ENCODE results near the gene GP1BB.

GP1BB gene

DNA sequence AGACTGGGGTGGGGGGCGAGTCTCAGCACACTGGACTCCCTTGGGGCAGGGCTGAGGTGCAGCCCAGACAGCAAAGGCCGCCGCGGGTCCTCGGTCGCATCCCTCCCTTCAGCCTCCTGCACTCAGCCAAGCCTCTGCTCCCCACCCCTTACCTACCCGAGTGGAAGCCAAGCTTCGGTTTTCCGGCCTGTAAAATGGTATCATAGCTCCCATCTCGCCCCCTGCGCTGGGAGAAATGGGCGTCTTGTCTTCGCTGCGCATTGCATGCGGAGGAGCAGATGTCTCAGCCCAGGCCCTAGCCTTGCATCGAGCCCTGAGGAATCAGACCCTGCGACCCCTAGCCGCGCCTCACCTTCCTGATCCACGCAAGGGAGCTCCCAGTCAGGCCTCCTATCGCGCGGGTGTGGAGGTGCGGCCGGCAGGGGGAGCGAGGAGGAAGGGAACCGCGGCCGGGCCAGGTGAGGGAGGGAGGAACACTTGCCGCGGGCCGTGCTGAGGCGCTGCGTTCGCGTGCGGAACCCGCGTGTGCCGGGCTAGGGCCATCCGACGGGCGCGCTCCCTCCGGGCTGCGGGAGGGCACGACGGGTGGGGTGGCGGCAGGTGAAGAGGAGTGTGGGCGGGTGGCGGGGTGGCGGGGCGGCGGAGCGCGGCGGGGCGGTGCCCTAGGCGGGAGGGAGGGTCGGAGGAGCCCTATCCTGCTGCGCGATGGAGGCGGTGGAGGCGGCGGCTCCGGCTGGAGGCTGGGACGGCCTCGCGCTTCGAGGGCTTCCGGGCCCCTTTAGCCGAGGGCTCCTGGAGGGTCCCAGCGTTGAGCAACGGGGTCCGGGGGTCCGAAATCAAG lies 33.2 kb downstream of the GP1BB start:
- DNase-seq (ENCODE audit: low spot score): no peak

GRCh38 chr22:19757140-19757984 lies 34.0 kb downstream of the GP1BB start:
- DNase-seq (ENCODE audit: low spot score): no peak

DNA sequence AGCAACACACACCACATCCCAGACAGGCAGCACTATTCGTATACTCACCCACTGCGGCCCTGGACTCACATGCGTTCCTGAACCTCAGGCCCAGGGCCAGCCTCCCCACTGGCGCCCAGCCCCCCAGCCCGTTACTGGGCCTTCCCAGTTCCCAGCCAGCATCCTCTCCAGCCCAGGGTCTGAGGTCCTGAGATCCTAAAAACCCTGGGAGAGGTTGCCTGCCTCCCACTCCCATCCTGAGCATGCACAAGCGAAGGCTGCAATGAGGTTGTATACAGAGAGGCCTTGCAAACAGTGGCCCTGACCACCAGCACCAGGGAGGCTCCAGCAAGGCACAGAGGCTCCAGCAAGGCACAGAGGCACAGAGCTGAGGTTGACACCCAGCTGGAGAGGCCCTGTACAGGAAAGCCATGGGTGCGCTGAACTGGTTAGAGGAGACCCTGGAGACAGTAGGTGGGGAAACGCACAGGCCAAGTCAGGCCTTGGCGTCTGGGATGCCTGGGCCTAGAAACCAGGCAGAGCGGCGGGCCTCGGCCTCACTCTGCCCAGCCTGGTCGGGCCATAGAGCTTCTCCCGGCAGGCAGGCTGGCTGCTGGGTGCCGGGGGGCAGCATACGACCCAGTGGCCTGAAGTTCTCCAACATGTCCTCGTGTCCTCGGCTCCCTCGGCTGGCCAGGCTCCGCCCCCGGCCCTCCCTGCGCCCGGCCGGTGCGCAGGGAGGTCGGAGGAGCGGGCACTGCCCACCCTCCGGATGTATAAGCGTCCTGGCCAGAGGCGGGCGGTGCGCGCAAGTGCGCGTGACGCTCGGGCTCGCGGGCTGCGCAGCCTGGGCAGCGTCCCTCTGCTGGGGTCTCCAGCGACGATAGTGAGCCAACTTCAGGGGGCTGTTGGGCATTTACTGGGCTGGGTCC lies 34.9 kb downstream of the GP1BB start:
- DNase-seq (ENCODE audit: low spot score): no peak

GRCh38 chr22:19758896-19759426 lies 35.6 kb downstream of the GP1BB start:
- no peak for DNase-seq (ENCODE audit: low spot score)

GRCh38 chr22:19759427-19760057 lies 36.2 kb downstream of the GP1BB start:
- no peak for DNase-seq (ENCODE audit: low spot score)

DNA sequence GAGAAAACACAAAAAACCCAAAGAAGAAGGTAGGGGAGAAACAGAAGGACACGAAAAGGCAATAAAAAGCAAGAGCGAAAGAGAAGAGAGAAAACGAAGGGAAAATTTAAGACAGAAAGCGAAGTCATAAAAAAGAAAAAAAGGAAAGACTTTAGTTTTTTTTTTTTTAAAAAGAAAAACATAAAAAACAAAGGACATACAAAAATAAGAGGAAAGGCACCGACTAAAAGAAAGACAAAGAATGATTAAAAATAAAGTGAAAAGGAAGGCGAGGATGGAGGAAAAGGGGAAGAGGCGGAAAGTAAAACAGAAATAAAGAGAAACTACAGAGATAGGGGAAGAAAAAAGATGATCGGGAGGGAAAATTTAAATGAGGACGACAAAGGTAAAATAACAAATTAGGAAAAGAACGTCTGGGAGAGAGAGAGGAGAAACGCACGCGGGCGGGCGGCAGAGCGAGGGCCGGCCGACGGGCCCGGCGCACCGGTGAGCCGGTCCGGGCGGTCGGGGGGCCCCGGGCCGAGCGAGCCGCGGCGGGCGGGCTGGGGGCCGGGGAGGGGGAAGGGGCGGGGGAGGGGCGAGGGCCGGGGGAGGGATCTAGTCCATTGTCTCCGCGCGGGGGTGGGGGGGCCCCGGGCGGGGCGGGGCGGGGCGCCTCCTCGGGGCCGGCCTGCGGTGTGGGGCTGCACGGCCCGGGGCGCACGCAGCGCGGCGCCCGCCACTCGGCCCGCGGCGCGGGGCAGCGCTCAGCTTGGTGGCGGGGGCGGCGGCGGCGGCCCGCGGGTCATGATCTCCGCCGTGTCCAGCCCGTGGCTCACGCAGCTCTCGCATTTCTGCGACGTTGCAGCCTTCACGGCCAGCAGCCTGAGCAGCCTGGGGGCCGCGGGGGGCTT lies 37.0 kb downstream of the GP1BB start, which contains the start of gene TBX1:
Gene TBX1, plus strand, starts transcription at position 721 of the 893 bp plus-strand sequence. Its CDS starts 66 bp downstream, at position 787.
- no peak for DNase-seq (ENCODE audit: low spot score)

DNA sequence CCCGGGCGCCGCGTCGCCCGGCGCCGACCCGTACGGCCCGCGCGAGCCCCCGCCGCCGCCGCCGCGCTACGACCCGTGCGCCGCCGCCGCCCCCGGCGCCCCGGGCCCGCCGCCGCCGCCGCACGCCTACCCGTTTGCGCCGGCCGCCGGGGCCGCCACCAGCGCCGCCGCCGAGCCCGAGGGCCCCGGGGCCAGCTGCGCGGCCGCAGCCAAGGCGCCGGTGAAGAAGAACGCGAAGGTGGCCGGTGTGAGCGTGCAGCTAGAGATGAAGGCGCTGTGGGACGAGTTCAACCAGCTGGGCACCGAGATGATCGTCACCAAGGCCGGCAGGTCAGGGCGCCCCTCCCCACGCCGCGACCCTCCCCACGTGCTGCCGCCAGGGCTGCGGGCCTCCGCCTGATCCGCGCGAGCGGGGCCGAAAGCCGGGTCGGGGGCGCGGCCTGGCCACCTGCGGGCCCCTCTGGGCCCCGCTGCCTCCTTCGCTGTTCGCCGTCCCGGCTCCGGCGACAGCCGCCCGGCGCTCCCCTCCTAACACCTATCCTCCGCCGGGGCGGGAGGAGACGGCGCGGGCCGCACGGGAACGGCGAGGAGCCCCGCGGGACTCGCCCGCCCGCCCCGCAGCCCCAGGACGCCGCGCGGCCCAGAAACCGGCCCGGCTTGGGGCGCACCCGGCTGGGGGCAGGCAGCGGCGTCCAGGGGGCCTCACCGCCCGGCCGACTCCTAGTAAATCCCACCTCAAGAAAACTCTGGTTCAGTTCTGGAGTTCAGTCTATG lies 37.8 kb downstream of the GP1BB start:
- DNase-seq (ENCODE audit: low spot score): no peak

DNA sequence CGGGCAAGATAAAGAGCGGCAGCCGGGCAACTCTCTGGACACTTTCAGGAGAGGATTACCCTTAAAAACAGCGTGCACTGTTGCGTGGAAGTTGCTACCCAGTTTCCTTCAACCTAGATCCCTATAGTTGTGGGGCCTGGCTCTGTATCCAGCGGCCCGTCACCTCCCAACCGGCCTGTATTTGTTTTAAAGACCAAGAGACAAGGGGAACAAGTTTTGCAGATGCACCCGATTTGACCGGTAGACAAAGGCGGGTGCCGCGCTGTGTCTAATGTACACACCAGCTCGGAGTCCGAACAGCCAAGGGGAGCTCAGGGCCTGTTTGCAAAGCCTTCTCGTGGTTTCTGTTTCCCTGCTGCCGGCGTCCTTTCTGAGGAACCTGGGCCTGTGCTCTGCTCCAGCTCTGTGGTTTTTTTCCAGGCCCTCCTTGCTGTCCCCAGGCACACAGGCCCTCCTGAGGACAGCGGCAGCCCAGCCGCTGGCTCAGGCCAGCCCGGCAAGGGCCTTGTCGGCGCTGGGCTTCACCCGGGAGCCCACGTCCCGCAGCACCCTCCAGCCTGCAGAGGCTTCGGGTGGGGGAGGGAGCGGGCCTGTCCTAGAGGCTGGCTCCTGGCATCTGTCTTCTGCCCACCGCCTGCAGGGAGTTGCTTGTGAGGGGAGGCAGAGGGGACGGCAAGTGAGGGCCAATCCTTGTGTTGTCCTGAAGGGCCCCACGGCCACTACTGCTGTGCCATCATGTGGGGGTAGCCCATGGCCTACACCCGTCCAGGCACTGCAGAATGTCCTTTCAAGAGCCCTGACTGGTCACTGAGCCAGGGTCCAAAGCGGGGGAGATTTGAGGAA lies 38.6 kb downstream of the GP1BB start:
- DNase-seq (ENCODE audit: low spot score): no peak

- DNase-seq (ENCODE audit: low spot score): no peak
Observed at GRCh38 chr22:19762568-19763457, 39.5 kb downstream of the GP1BB start.

GRCh38 chr22:19763458-19764298 lies 40.3 kb downstream of the GP1BB start:
- no peak for DNase-seq (ENCODE audit: low spot score)

- DNase-seq (ENCODE audit: low spot score): no peak
Observed at GRCh38 chr22:19764299-19764593, 40.9 kb downstream of the GP1BB start.

DNA sequence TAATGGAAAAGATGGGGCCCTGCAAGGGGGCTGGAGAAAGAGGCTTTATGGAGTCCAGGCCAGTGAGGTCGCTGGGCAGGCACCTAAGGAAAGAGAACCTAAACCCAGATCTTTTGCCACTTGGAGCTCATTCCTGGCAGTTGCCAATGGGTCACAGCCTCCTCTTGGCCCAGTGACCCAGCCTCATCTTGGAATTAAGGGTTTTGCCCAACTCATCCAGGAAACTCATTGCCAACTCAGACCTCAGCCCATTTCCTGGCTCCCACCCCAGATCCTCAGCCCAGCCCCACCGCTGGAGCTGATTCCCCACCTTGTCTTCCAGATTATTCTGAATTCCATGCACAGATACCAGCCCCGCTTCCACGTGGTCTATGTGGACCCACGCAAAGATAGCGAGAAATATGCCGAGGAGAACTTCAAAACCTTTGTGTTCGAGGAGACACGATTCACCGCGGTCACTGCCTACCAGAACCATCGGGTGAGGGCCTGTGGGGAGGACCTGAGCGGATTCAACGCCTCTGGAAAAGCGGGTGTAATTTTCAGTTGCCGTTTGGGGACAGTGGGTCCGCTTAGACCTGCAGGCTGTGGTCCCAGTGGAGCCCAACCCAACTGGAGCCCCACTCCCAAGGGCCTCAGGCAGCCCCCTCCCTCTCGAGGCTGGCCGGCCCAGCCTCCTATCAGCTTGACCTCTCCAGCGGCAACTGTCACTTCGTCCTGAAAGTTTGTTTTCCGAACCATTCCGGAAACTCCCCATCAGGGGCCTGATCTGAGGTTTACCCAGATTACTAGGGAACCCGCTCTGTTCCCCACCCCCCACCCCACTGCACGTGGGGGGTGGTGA lies 41.5 kb downstream of the GP1BB start:
- DNase-seq (ENCODE audit: low spot score): no peak

- DNase-seq (ENCODE audit: low spot score): no peak
Observed at GRCh38 chr22:19765477-19766239, 42.3 kb downstream of the GP1BB start.

- DNase-seq (ENCODE audit: low spot score): no peak
Observed at GRCh38 chr22:19766240-19766510, 42.8 kb downstream of the GP1BB start.

Data from COLO829 (cell line).